ENCODE results near the gene YEATS4. TPM values are rescaled to one million over a fixed set of nuclear protein-coding genes. Genes with fewer than 3 reads are reported as not detected.

YEATS4 gene
- total RNA-seq, 1 donor from 2014 or later, result 25.9 TPM

GRCh38 chr12:69392179-69392928, 32.8 kb downstream of the YEATS4 start:
- DNase-seq, result no peak

GRCh38 chr12:69396041-69396440, 36.5 kb downstream of the YEATS4 start:
- DNase-seq, result no peak

- no peak for DNase-seq
Observed at GRCh38 chr12:69396963-69397362, 37.4 kb downstream of the YEATS4 start.

- no peak for DNase-seq
Observed at GRCh38 chr12:69397978-69398377, 38.4 kb downstream of the YEATS4 start.

DNA sequence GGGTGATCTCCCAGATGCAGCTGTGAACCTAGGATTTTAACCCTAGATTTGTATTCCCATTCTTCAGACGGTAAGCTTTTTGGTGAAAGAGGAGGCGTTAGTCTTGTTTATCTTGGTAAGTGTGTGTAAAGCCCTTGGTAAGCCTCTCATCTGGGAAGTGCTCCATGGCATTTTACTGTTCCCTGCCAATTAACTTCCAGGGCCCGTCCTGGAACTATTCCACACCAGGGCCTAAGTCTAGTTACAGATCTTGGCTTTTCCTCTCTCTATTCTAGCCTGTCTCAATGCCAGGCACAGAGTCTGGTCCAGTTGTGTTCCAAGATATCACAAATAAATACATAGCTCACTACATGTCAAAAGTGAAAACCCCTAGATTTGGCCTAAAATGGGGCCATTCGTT, 42.4 kb downstream of the YEATS4 start:
- no peak for DNase-seq

DNA sequence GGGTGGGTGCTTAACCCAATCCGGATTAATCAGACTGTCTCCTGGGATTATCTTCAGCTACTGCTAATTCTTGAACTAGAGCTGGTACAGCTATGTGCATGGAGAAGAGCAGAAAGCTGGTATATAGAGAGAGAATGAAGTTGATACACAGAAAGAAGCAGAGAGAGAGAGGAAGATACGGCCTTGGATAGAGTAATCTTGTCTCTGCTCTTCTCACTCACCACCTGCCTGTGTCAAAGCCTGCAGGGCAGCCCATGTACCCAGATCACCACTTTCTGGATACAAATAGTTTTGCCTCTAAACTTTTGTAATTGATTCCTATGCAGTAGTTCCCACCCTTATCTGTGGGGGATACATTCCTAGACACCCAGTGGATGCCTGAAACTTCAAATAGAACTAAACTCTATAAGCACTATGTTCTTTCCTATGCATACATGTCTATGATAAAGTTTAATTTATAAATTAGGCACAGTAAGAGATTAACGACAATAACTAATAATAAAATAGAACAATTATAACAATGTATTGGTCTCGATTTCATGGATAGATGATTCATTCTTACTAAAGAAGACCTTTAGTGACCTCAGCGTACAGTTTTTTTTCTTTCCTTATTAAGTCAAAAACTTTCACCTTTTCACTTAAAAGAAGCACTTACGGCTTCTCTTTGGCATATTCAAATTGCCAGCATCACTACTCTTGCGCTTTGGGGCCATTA, 45.5 kb downstream of the YEATS4 start:
- no peak for DNase-seq

GRCh38 chr12:69405566-69405865, 46.0 kb downstream of the YEATS4 start:
- DNase-seq, result peak; percentile 94

GRCh38 chr12:69406217-69406616, 46.7 kb downstream of the YEATS4 start:
- no peak for DNase-seq

DNA sequence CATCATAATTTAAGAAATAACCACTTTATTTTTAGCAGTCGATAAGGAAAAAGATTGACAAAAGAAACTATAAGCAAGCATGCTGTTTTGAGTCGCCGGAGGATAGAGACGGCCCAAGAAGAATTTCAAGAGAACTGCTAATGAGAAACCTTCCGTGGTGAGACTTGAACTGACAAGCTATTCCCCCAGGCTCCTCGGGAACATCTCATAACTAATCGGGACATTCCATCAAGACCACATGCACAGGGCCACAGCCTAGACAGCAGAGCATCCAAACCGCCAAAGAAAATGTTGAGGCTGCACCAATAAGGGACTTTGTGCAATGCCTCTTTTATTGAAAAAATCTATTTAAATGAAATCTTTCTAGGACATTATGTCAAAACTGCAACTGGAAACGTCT, 51.0 kb downstream of the YEATS4 start:
- DNase-seq, result no peak

- no peak for DNase-seq
Observed at GRCh38 chr12:69412655-69413054, 53.1 kb downstream of the YEATS4 start.

DNA sequence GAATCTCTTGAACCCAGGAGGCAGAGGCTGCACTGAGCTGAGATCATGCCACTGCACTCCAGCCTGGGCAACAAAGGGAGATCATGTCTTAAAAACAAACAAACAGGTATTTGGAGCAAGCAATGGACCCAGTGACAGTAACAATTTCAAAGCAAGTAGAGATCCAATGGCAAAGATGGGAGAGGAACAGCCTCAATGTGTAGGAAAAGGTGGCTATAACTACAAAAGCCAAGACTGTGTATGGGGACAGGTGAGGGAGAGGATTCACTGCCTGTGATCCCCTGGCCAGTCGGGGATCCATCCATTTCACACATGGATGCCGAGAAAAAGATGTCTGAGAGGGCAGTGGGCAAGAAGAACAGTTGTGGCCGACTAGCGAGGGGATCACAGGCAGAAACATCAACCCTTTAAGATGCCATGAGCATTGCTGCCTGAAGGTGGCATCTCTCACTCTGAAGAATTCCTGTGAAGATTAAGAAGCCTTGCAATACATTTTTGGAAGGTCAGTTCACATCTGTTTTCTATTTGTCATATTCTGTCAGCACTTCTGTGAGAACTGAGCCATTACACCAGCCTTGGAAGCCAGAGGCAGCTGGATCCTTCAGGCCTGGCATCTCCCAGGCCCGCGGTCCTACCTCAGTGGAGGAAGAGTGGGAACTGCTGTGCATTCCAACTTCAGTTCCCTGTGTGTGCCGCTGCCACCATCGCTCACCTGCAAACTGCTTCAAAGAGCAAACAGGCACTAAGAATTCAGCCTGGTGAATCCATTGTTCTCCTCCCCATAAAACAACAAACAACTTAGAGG, 56.1 kb downstream of the YEATS4 start:
- peak; percentile 66 for DNase-seq

DNA sequence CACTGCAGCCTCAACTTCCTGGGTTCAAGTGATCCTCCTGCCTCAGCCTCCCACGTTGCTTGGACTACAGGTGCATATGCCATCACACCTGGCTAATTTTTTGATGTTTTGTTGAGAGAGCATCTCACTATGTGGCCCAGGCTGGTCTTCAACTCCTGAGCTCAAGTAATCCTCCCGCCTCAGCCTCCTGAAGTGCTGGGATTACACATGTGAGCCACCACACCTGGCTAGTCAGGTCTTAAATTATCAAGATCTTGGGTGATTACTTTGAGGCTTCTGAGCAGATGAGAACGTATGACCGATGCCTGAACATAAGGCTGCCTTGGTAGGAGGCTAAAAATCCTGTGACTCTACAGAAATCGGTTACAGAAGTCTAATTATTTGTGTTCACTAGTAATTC, 57.7 kb downstream of the YEATS4 start:
- no peak for DNase-seq

DNA sequence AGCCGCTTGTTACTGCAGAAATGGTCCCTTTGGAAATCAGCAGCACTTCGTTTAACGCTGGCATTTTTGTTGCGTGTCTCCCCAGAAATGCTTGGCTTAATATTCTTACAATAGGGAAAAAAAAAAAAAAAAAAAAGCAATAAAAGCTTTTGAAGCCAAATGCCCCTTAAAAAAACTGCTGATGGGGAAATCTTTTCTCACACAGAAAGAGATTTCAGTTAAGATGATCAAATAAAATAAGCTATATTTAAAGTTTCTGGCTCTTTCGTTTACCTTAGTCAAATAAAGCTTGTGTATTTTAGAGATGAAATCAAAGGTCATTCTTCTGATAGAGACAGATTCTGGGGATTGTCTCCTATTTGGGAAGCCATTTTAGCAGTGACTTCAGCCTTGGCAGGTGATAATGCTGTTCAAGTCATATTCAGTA, 58.2 kb downstream of the YEATS4 start:
- no peak for DNase-seq

- no peak for DNase-seq
Observed at GRCh38 chr12:69419701-69420100, 60.2 kb downstream of the YEATS4 start.

DNA sequence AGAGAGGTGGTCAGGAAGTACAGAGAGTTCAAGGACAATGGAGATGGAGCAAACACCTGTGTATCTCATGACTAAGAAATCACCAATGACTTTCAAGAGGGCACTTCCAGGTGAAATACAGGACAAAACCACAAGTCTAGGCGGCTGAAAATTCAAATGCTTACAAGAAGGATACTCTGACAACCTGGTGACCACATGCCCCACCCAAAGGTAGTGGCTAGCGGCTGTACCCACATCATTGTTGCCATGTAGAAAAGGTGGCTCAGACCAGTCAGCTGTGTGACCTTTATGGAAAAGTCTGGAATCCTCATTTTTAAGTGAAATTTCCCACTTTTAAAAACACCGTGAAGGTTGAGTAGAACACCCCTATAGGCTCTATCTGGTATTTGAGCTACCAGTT, 62.0 kb downstream of the YEATS4 start:
- DNase-seq, result no peak

DNA sequence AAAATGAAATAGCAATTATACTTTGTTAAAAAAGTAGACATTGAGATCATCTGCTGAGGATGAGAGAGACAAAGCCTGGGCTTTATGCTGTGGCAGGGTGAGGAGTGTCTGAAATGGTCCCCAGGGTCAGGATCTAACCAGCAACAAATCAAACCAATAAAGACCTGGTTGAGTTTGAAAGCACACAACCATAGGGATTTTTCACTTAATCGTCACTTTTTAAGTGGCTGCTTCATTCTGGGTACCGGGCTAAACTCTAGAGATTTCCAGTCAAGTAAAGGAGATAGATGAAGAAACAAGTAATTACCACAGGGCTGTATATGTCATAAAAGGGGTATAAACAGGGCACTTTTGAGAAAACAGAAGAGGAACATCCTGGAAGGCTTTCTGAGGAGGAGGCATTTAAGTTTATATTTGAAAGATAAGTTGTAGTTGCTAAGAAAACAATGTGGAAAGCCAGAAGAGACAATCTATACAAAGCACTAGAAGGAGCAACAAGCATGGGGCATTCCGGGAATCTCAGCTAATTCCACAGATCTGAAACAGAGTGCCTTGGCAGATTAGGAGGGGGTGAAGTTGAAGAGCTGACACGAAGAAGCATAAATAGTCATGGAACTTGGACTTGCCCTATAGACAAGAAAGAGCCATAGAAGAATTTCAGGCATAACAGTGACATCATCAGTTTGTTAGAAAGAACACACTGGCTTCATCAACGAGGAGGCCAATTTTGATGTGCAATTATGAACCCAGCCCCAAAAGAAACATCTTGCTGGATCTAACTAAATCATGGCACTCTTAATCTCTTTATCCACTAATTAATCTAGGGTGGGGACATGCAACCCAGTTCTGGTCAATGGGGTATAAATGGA, 63.7 kb downstream of the YEATS4 start:
- DNase-seq, result no peak

DNA sequence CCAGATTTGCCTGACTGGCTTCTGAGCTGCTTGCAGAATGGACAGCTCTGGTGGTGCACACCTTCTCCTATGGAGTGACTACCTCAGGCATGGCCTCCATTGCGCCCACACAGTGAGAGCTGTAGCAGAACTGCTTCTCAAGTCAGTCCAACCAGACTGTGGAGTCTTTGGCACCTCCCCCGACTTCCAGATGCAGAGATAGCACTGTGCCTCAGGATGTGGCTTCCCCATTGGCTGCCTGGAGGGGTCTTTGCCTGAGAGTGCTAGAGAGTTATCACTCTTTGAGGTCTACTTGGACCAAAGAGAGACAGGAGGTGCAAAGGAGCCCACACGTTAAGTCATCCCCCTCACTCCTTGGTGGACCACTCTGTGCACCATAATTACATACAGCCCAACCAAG, 65.9 kb downstream of the YEATS4 start:
- DNase-seq, result no peak

- DNase-seq, result no peak
Observed at GRCh38 chr12:69428351-69429073, 69.0 kb downstream of the YEATS4 start.

DNA sequence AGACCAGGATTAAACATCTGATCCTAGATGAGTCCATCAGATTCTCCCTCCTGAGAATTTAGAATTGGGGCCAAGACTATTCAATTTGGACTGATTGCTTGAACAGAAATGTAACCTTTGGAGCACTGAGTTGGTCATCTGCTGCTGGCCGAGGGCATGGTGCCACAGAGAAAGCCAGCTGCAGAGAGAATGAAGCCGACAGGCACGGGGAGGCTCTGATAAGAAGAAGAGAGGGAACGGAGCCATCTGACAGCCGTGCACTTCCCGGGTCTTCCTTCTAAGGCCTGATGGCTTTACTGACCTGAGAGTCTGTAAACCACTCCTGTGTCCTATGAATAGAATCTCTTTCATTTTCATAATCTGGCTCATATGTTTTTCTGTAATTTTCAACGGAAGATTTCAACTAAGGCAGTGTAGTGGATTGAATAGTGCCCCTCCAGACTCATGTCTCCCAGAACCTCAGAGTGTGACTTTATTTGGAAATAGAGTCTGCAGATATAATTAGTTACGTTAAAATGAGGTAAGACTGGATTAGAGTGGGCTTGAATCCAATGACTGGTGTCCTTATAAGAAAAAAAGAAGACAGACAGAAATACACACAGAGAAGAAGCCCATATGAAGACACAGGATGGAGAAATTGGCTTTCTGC, 71.5 kb downstream of the YEATS4 start:
- no peak for DNase-seq

- no peak for DNase-seq
Observed at GRCh38 chr12:69431591-69432222, 72.2 kb downstream of the YEATS4 start.

DNA sequence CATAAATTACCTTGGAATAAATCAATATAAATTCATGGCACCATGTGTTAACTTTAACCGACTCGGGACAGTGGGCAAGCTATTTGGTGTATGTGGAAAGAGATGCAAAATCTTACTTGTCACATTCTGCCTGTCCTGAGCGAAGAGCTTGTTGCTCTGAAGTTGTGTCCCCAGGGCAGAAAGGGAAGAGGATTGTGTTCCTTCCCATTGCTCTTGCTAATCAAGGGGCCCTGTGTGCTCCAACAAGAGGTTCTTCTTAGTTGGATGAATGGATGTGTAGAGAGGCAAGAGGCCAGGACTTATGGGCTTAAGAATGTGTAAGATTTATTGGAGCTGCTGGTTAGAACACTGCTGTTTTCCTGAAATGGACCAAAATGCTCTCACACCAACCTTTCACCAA, 74.1 kb downstream of the YEATS4 start:
- DNase-seq, result no peak
